Measurements from ENCODE around the gene PGLYRP1.

DNA sequence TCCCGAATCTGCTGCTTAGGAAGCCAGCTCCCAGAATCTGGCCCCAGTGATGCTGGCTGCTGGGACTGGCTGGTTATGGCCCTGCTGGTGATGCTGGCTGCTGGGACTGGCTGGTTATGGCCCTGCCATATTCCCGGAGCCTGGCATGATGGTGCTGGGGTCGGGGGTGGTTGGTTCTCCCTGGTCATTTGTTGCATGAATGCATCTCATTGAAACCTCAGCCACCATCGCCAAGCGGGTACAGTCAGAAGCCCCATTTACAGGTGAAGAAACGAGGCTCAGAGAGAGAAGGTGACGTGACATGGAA is 2.1 kb downstream of the PGLYRP1 start:
- TF ChIP-seq EZH2 (IDR thresholded peaks at IDR 0.05; ENCODE audit: insufficient read depth, low read length) = no peak
- TF ChIP-seq, protein P1, sequence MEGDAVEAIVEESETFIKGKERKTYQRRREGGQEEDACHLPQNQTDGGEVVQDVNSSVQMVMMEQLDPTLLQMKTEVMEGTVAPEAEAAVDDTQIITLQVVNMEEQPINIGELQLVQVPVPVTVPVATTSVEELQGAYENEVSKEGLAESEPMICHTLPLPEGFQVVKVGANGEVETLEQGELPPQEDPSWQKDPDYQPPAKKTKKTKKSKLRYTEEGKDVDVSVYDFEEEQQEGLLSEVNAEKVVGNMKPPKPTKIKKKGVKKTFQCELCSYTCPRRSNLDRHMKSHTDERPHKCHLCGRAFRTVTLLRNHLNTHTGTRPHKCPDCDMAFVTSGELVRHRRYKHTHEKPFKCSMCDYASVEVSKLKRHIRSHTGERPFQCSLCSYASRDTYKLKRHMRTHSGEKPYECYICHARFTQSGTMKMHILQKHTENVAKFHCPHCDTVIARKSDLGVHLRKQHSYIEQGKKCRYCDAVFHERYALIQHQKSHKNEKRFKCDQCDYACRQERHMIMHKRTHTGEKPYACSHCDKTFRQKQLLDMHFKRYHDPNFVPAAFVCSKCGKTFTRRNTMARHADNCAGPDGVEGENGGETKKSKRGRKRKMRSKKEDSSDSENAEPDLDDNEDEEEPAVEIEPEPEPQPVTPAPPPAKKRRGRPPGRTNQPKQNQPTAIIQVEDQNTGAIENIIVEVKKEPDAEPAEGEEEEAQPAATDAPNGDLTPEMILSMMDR (IDR thresholded peaks at IDR 0.05; ENCODE audit: insufficient read depth, low read depth, low read length) = no peak

Measured in astrocyte (in vitro differentiated cells and primary cell).